Stimulated activated CD4-positive, alpha-beta T cell treated with anti-CD3 and anti-CD28 coated beads, Interleukin-1b, Interleukin-23, amount 100 ng/mL, for 1 hour (primary cell): ENCODE measurements around the gene TCHP.
"Not testable (repeated sequence)": the region's sequence is repeated elsewhere in the genome, so short reads cannot be mapped to it uniquely, and the experiment has no call there.

Experiments
- DNase-seq, 2 donors: peaks; one replicate each; pipeline ENCODE4 v3.0.0-alpha.2; 2020; ENCODE audit warnings: low read depth in 2 of 2

Gene TCHP

DNA sequence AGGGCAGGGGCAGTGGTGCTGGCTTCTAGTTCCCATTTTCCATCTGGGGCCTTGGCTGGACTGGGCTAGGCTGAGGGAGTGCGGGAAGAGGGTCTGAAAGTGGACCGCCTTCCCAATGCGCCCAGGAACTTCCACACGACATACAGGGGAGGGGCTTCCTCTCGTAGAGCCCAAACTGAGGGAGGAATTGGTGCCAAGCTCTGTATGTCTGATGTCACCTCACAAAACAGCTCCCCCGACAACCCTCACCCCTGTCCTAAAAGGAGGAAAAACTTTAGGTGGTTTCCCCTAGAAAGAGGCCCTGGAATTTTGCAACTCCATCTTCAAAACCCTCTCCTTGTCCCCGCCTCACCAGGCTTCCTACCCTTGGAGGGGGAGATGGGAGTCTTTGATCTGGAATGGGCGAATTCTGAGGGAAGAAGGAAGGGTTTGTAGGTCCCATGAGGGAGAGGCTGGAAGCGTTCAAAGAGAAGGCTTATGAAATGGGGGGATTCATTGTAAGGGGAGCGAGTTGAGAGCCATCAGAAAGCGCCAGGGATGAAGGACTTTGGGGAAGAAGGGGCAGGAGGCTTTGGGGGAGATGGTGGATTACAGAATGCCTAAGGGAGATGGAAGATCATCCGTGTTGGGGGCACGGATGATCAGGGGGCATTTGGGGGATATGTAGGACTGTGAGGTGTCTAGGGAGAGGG, 20.6 kb upstream of the TCHP start:
- no peak for DNase-seq

DNA sequence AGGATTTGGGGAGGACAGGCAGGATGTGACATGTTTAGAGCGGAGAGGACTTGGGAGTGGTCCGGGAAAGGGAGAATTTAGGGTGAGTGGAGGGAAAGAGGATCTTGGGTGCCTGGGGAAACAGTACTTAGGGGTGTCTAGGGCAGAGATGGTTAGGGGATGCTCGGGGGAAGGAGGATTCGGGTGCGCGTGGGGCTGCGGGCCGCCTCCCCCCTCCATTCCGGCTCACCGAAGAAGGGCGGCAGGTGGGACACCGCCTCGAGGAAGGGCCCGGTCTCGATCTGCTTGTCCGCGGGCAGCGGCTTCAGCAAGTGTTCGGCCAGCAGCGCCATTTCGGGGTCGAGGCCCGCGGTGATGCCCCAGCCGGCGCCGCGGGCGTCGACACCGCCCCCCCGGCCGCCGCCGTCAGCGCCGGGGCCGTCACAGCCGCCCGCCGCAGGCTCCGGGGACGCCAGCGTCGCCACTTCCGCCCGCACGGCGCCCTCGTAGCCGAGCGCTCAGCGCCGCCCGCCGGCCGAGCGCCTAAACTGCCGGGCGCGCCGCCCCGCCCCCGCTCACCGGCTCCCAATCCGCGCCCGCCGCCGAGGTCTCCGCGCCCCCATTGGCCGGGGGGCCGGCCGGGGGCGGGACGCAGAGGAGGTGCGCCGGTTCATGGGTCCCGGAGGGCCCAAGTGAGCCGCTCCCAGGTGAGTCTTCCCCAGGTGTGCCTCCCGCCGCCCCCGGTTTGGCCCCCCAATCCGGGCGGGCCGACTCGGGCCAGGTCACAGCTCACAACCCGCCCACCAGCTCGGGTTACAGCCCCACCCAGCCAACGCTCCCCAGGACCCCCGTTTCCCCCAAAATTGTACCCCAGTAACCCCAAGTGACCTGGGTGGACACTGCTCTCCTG, 19.8 kb upstream of the TCHP start, which contains the start of gene GLTP:
GLTP (minus strand) TSS at position 499 of the 889 bp plus-strand sequence; CDS start at position 332, 167 bp downstream.
- peak; percentile 76 to 79 for DNase-seq

DNA sequence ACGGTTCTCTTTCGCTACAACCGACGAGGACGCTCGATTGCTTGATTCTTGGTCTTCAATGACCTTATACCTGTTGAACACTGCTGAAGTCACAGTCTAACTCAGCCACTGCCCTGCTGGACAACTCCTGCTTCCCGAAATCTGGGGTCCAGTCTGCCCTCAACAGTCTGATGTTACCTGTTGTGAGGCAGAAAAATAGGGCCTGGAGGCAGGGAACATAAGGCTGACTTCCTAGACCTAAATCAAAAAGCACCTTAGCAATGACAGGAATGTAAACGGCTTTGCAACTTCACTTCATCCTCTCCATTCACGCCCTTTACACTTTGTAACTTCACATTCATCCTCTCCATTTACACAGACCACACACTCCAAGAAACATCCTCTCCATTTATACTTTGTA, 19.1 kb upstream of the TCHP start:
- DNase-seq, result no peak

DNA sequence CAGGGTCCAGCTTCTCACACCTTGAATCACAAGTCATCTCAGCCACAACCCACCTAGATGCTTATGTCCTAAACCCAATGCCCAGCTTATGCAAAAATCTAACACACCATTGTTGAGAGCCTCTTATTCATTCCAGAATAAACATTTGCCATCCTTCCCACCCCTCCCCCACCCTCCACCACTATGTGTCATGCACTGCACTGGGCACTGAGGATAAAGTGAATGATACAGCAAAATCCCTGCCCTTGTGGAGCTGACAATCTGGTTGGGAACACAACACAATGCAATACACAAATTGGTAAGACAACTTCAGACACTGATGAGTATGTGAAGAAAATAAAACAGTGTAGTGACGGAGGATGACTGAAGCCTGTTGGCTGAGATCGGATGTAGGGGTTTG, 18.3 kb upstream of the TCHP start:
- DNase-seq, result no peak

DNA sequence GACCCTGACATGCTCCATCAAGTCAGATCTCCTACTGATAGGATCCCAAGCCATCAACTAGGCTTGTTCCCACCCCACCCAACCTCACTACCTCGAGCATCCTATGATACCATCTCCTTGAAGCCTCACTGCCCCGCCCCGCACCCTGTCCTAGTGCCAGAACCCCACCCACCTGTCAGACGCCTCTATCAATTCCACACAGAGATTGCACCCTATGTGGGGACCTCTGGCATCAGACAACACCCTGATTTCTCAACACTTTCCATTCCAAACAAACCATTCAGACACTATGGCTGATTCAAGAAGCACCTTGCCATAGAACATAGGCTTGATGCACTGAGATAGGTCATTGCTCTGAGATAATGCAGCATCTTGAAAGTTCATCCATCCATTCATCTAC, 16.6 kb upstream of the TCHP start:
- no peak for DNase-seq

DNA sequence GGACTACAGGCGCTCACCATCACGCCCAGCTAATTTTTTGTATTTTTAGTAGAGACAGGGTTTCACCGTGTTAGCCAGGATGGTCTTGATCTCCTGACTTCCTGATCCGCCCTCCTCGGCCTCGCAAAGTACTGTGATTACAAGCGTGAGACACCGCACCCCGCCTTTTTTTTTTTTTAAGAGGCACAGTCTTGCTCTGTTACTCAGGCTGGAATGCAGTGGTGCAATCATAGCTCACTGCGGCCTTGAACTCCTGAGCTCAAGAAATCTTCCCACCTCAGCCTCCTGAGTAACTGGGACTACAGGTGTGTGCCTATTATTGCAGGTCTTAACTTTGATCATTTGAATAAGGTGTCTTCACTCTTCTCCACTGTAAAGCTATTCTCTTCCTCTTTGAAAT, 14.5 kb upstream of the TCHP start:
- no peak for DNase-seq

DNA sequence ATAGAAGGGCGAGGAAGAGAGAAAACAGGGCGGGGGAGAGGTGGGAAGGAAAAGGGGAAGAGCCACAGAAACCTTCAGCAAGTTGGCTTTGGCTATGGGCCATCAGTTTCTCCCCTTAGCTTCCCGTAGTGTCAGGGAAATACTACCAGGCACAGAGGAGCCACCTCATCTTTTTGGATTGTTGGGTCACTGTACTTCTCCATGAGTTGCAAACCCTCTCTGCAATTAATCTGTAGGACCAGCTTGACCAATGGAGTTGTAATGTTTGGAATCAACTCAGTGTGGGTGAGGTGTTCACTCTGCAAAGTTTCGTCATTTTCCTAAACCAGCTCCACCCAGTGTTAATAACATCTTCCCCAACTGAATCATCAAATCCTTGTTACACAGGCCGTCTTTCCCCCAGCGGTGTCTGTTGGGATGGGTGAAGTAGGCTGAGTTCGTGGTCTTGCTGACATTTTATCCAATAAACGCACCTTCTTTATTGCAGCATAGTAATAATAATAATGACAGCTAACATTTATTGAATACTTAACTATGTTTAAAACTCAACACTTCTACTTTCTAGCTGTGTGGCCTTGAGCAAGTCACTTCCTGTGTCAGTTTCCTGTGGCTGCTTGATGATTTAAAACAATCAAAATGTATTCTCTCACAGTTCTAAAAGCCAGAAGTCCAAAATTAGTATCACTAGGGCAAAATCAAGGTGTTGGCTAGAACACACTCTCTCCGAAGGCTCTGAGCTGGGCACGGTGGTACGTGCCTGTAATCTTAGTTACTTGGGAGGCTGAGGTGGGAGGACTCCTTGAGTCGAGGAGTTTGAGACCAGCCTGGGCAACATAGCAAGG, 11.7 kb upstream of the TCHP start:
- DNase-seq, result no peak

DNA sequence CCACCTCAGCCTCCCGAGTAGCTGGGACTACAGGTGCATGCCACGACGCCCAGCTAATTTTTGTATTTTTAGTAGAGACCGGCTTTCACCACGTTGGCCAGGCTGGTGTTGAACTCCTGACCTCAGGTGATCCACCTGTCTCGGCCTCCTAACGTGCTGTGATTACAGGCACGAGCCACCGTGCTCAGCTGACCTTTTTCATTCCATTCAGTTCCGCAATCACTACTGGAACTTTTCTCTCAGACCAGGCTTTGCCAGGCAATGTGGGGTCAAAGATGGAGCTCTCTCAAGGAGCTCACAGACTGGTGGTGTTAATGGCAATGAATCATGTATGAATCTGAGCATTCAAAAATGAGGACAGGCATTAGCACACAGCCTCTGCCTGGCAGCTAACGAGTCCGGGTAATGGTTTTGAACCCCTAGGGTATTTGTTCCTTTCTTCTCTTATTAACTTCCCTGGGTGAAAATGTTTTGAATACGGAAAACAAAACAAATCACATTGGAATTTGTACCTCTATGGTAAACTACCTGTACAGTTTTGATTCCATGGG, 9.4 kb upstream of the TCHP start:
- no peak for DNase-seq

DNA sequence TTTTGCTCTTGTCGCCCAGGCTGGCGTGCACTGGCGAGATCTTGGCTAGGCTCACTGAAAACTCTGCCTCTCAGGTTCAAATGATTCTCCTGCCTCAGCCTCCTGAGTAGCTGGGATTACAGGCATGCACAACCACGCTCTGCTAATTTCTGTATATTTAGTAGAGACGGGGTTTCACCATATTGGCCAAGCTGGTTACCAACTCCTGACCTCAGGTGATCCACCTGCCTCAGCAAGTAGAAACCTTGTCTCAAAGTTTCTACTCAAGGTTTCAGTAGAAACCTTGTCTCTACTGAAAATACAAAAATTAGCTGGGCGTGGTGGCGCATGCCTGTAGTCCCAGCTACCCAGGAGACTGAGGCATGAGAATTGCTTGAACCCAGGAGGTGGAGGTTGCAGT, 8.3 kb upstream of the TCHP start:
- DNase-seq, result not testable (repeated sequence)

DNA sequence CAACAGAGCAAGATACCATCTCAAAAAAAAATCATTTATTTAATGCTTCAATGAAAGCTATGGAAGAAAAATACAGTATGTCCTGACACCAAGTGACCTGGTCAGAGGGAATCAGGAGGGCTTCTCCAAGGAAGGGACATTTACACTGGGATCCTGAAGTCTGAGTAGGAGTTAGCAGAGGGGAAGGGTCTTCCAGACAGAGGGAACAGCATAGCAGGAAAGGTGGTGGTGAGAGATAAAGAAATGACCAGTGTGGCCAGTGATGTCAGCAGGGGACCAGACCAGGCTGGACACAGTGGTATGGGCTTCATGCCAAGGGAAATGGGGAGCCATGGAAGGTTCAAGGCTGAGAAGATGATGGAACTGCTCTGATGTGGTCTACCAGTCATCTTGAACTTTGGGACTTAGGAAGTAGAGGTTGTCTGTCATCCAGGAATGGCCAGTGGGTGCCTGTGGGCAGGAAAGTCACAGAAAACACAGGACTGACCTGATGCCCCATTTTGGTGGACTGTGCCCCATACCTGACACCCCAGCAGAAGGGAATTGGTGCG, 7.8 kb upstream of the TCHP start:
- DNase-seq, result no peak

DNA sequence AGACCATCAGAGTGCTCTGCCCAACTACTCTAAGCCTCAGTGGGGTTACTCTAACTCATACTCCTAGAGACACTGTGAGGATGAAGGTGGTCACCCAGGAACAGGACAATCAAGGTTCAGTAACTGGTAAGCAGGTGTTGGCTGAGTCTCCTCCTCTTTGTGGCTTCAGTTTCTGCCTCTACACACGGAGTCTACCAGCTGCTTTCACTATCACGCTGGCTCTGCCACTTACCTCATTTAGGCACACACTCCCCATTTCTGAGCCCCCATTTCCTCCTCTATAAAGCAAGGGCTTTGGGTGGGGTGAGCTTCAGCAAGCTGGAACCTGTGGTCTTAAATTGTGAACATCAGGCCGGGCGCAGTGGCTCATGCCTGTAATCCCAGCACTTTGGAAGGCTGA, 7.3 kb upstream of the TCHP start:
- no peak for DNase-seq

DNA sequence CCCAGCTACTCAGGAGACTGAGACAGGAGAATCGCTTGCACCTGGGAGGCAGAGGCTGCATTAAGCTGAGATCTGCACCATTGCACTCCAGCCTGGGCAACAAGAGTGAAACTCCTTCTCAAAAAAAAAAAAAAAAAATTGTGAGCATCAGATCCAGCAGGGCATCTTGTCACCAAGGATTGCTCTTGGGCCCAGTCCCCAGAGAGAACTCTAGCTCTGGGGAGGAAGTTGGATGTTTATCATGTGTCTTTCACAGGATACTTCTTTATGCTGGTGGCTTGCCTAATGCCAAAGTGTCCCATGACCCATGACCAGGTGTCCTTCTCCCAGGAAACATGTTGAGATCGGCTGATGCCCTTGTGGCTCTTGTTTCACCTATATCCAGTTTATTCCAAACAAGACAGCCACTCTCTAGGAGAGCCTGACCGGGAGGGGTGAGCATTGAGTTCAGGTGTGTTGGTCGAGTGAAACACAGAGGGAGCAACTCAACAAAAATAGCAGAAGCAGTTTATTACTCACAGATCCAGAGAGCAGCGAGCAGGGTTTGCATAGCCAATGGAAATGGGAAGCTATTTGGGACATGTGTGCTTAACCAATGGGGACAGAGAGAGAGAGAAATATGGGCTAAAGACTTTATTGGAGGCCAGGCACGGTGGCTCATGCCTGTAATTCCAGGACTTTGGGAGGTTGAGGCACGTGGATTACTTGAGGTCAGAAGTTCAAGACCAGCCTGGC, 6.6 kb upstream of the TCHP start:
- no peak for DNase-seq

DNA sequence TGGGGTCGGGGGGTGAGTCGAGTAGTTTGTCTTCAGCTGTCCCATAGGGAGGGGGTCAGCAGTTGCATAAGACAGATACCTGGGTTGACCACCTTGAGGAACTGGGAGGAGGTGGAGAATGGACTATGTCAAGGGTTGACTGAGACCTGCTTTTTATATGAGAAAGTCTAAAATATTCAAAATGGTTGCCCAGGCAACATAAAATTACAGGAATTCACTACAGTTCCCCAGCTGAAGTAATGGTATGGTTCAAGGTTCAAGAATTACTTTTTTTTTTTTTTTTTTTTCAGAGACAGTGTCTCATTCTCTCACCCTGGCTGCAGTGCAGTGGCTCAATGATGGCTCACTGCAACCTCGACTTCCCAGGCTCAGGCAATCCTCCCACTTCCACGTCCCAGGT, 5.1 kb upstream of the TCHP start:
- DNase-seq, result no peak

DNA sequence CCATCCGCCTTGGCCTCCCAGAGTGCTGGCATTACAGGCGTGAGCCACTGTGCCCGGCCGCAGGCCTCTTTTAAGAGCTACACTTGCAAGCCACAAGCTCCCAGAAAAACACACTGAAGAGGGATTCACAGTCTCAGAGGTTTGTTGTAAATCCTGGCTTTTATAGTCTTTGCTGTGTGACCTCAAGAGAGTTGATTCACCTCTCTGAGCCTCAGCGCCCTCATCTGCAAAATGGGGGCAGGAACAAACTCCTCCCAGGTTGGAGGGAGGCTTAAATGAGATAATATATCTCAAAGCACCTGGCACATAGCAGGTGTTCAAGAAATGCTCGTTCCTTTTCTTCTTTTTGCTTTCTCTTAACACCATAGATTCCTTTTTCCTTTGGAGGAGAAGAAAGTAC, 3.9 kb upstream of the TCHP start:
- DNase-seq, result no peak

DNA sequence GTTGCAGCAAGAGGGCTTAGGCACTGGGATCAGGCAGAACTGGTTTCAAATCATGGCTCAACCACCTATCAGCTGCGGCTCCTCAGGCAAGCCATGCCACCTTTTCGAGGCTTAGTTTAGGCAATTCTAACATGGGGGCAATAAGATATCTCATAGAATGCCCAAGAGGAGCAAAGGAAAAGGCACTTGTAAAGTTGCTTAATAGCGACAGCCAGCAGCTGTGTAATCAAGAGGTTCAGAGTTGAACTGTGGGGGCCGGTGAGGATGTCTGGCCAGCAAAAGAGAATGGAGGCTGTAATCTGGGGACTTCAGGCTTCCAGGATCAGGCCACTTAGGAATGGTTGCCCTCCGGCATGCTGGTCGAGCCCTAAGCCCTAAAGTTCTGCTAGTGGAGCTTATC, 3.0 kb upstream of the TCHP start:
- DNase-seq, result no peak

DNA sequence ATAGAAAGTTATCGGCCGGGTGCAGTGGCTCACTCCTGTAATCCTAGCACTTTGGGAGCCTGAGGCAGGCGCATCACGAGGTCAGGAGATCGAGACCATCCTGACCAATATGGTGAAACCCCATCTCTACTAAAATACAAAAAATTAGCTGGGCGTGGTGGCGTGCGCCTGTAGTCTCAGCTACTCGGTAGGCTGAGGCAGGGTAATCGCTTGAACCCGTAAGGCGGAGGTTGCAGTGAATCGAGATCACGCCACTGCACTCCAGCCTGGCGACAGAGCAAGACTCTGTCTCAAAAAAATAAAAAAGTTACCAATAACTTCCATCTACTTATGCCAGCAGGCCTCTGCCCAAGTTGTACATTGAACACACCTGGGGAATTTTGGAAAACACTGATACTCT, 729 bp upstream of the TCHP start:
- DNase-seq, result not testable (repeated sequence)

DNA sequence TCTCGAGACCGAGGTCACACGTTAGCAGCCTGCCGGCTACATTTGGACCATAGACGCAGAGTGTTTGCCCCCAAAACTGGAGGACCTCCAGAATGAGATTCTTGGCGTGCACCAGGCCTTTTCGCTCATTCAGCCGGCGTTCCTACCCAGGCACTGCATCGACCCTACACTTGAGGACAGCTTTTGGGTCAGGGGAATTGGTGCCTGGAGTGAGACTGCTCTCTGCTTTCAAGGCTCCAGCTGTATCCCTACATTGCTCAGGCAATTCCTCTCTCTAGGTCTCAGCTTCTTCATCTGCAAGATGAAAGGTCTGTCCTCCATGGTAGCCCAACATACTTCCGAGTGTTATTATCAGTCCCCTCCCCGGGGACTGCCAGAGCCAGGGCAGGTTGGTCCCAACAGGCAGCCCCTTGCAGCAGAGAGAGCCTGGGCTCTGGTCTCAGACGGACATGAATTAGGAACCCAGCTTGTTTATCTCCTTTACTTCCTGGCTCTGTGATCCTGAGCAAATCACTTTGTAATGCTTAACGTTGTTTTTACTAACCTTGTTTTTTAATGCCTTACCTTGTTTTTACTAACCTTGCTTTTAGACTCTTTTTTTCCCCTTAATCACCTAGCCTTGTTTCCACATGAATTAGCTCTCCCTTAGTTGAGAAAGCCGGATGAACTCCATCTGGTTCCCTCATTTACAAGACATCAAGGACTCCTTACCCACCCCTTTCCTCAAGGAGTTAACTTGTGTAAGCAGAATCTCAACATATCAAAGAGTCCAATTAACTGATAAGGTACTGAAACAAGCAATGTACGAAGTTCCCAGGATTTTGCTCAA, 892 bp downstream of the TCHP start:
- DNase-seq, result no peak

DNA sequence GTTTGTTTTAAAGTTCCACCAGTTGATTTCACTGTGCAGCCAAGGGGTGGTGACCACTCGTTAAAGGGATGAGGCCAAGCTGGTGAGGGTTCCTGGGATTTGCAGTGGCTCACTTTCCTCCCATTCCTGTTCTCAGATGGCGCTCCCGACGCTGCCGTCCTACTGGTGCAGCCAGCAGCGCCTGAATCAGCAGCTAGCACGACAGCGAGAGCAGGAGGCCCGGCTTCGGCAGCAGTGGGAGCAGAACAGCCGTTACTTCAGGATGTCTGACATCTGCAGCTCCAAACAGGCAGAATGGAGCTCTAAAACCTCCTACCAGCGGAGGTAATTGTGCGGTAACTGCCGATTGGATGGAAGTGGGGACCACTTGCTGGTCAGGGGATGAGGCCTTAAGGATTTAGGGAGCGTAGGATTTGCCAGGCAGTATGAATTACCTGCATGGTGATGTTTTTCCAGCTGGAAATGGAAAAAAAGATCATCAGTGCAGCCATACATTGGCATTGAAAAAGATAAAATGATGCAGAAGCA, 2.9 kb downstream of the TCHP start:
- DNase-seq, result no peak

DNA sequence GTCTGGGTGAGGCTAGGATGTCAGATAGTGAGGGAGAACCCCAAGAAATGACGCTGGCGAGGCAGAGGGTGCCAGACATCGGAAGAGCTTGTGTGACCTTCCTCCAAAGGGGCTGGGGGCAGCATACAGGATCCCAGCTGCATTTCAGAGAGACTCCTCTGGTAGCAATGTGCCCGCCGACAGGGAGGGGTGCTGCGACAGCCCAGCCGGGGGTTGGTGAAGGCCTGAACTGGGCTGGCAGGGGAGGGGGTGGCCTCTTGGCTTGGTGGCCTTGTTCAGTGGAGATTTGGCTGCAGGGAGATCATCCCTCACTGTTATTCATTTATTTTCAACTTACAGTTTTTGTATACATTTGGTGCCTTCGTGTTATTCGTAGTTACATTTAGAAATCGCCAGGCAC, 5.2 kb downstream of the TCHP start:
- no peak for DNase-seq
